Spleen (tissue), 11 donors: ENCODE results near the gene AHSP. TPM values are rescaled to one million over a fixed set of nuclear protein-coding genes. Genes with fewer than 3 reads are reported as not detected.
"Not testable (repeated sequence)": the region's sequence is repeated elsewhere in the genome, so short reads cannot be mapped to it uniquely, and the experiment has no call there.

Source experiments
- DNase-seq: peaks from one replicate; pipeline ENCODE4 v3.0.0-alpha.2; 2020
- H3K27ac ChIP-seq, 8 donors: fragments of 200-600 bp; sonication (generic) in 7 of 8; 1 replicate in 4 of 8; 2 replicates in 4 of 8; pipeline versions ENCODE4 v1.5.0 to v1.8.0; 2016 to 2021; ENCODE audit warnings: inconsistent platforms in 4 of 8, mild to moderate bottlenecking in 4 of 8, moderate library complexity in 1 of 8
- H3K27me3 ChIP-seq, 7 donors: fragments of 200-600 bp; sonication (generic) in 6 of 7; replicated peaks in 1 of 7; 1 replicate in 4 of 7; 2 replicates in 3 of 7; pipeline versions ENCODE4 v1.5.0 to v1.8.0; 2016 to 2021; ENCODE audit warnings: inconsistent platforms in 3 of 7, mild to moderate bottlenecking in 1 of 7
- H3K36me3 ChIP-seq, 6 donors: fragments of 200-600 bp; sonication (generic) in 5 of 6; 1 replicate in 4 of 6; 2 replicates in 2 of 6; pipeline versions ENCODE4 v1.5.0 to v1.8.0; 2016 to 2021; ENCODE audit warnings: inconsistent platforms in 2 of 6
- H3K4me1 ChIP-seq, 6 donors: fragments of 200-600 bp; sonication (generic) in 5 of 6; 1 replicate in 3 of 6; 2 replicates in 3 of 6; pipeline versions ENCODE4 v1.5.0 to v1.8.0; 2016 to 2021; ENCODE audit warnings: inconsistent platforms in 3 of 6
- H3K4me3 ChIP-seq, 8 donors: fragments of 200-600 bp; sonication (generic) in 7 of 8; 1 replicate in 4 of 8; 2 replicates in 4 of 8; pipeline versions ENCODE4 v1.5.0 to v1.8.0; 2016 to 2021; ENCODE audit warnings: inconsistent platforms in 4 of 8, mild to moderate bottlenecking in 4 of 8, moderate library complexity in 2 of 8
- H3K9me3 ChIP-seq, 8 donors: fragments of 200-600 bp; sonication (generic) in 7 of 8; 1 replicate in 4 of 8; 2 replicates in 4 of 8; pipeline versions ENCODE4 v1.5.0 to v1.8.0; 2016 to 2021; ENCODE audit warnings: inconsistent platforms in 4 of 8
- POLR2A ChIP-seq, 3 donors: fragments of 450-650 bp; IDR thresholded peaks; one replicate each; pipeline ENCODE4 v1.5.1; 2017; ENCODE audit warnings: antibody characterized with exemption in 3 of 3, mild to moderate bottlenecking in 1 of 3
- POLR2AphosphoS5 ChIP-seq, 3 donors: sonication (generic); formaldehyde crosslinking; IDR thresholded peaks; one replicate each; pipeline ENCODE4 v1.5.1; 2017; ENCODE audit warnings: antibody characterized with exemption in 3 of 3
- WGBS, 5 donors: extraction: QIAGEN DNeasy Blood & Tissue Kit in 3 of 5; methylation state at CpG; one replicate each; pipeline versions ENCODE4 v1.1.5 to v1.1.7; 2013 to 2018; 5-methylcytosine and 5-hydroxymethylcytosine counted together
- intact Hi-C: fragments of 100-400 bp; cut with DNase I; formaldehyde crosslinking; loops from one replicate; pipeline ENCODE4 v1.15.0; 2023; ENCODE audit warnings: low total_unique reads
- polyA plus RNA-seq, 3 donors: library from polyadenylated mRNA; stranded (reverse); fragments of 200-250 nt; gene quantifications; one replicate each; pipeline ENCODE4 v1.2.1, GENCODE V29; 2013
- total RNA-seq, 7 donors: library from RNA; depleted of rRNA in 3 of 7; stranded (reverse); fragments of >200 nt in 3 of 7; fragmentation: NEBNext Ultra II Directional in 4 of 7; extraction: Animal tissue kit (Norgen Biotek cat#: 25700) in 4 of 7; gene quantifications; one replicate each; pipeline versions ENCODE4 v1.1.0 to v1.2.1, GENCODE V29; 2016 to 2021
- TF ChIP-seq, protein P1 (sequence below), 11 experiments: fragments of 200-600 bp in 7 of 11; fragments of 450-650 bp in 4 of 11; sonication (generic) in 4 of 11; IDR thresholded peaks in 8 of 11; conservative IDR thresholded peaks in 3 of 11; 1 replicate in 7 of 11; 2 replicates in 4 of 11; pipeline versions ENCODE4 v1.4.0 to v1.8.0; 2016 to 2021; ENCODE audit warnings: antibody characterized with exemption in 11 of 11, inconsistent platforms in 4 of 11, mild to moderate bottlenecking in 1 of 11
- donor health status: healthy with polysubstance abuse.
- donor health status: DM: no; HTN: no; CAD: no; lungs with moderate emphysema.
- donor health status: DM: no; HTN: no; CAD: no.
- donor health status: Bipolar disorder and iron deficiency.
- donor health status: healthy.
- donor health status: DM: no; HTN: no; CAD: no.
- donor health status: DM: yes; HTN: yes; CAD: no.

The AHSP gene
- total and polyA plus RNA-seq, 10 donors = 0.76 to 94.3 (median 3.4) TPM

DNA sequence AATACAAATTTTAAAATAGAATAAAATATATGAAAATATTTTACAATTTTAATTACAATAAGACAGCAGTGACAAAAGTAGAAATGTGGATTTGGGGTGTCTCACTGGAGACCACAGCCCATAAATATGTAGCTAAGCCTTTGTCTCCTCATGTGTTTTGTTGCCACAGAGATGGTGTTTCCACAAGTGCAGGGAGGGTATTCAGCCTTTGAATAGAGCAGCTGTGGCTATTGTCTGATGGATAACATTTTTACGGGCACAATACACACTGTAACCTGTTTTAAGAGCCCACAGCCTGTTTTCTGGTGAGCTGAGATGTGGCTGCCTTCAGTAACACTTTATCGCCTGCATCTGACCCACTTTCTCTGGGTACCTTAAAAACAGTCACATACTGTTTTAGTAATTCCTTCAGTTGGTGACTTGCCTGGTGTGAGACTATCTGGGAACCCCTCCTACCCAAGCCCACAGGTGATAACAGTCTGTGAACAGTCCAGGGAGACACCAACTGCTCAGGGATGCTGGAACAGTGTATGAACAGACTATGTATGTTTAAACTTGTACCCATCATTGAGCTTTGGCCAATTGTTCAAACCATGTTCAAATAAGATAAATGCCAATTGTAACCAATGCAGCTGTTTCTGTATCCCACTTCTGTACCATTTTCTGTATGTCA is 7.8 kb upstream of the AHSP start:
- no peak for DNase-seq
- peaks cover 0 to 13% (median 0%) of the 10 kb centered on the region in 8 donors for H3K9me3 ChIP-seq
- 81 to 95% (median 92%) methylated on average over 2 of the region's 2 CpGs for WGBS, 5 donors
- no peak overlapping the region for H3K27ac ChIP-seq
- TF ChIP-seq POLR2AphosphoS5 (IDR thresholded peaks at IDR 0.05) (no peak), POLR2A (IDR thresholded peaks at IDR 0.05) (no peak)
- TF ChIP-seq, protein P1, sequence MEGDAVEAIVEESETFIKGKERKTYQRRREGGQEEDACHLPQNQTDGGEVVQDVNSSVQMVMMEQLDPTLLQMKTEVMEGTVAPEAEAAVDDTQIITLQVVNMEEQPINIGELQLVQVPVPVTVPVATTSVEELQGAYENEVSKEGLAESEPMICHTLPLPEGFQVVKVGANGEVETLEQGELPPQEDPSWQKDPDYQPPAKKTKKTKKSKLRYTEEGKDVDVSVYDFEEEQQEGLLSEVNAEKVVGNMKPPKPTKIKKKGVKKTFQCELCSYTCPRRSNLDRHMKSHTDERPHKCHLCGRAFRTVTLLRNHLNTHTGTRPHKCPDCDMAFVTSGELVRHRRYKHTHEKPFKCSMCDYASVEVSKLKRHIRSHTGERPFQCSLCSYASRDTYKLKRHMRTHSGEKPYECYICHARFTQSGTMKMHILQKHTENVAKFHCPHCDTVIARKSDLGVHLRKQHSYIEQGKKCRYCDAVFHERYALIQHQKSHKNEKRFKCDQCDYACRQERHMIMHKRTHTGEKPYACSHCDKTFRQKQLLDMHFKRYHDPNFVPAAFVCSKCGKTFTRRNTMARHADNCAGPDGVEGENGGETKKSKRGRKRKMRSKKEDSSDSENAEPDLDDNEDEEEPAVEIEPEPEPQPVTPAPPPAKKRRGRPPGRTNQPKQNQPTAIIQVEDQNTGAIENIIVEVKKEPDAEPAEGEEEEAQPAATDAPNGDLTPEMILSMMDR (IDR thresholded peaks at IDR 0.05 in 8 of 11, conservative IDR thresholded peaks at IDR 0.05 in 3 of 11) = no peak
- H3K4me1 ChIP-seq = no peaks in the 10 kb centered on the region
- intact Hi-C loops = no loop called here
- no peaks in the 10 kb centered on the region for H3K27me3 ChIP-seq
- H3K4me3 ChIP-seq = no peak overlapping the region
- H3K36me3 ChIP-seq = no peaks in the 10 kb centered on the region

DNA sequence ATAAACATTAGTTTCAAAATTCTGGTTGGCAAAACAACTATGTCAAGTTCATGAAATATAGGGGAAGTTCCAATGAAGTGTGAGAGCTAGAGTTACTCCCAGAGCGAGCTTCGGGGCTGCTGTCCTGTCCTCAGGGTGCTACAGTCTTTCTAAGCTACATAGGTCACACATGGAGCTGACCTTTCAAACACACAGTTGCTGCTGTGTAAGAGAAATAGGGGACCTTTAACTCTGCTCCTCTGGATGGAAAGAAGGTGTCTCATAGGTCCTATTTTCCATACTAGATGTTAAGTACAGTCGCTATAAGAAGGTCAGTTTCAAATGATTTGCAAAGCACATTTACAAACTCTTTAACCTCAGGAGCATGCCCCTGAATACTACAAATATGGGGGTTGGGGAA is 6.3 kb upstream of the AHSP start:
- WGBS, 5 donors = 71 to 96% (median 78%) methylated on average over 3 of the region's 3 CpGs
- H3K27ac ChIP-seq = no peak overlapping the region
- H3K9me3 ChIP-seq = peaks cover 0 to 13% (median 0%) of the 10 kb centered on the region in 8 donors
- H3K36me3 ChIP-seq = no peaks in the 10 kb centered on the region
- H3K27me3 ChIP-seq = peaks cover 0 to 1% (median 0%) of the 10 kb centered on the region in 7 donors
- TF ChIP-seq, protein P1 (IDR thresholded peaks at IDR 0.05 in 8 of 11, conservative IDR thresholded peaks at IDR 0.05 in 3 of 11) = no peak
- no peak for TF ChIP-seq POLR2AphosphoS5 (IDR thresholded peaks at IDR 0.05)
- TF ChIP-seq POLR2A (IDR thresholded peaks at IDR 0.05) = no peak
- intact Hi-C loops = no loop called here
- no peaks in the 10 kb centered on the region for H3K4me1 ChIP-seq
- no peak for DNase-seq
- no peak overlapping the region for H3K4me3 ChIP-seq

DNA sequence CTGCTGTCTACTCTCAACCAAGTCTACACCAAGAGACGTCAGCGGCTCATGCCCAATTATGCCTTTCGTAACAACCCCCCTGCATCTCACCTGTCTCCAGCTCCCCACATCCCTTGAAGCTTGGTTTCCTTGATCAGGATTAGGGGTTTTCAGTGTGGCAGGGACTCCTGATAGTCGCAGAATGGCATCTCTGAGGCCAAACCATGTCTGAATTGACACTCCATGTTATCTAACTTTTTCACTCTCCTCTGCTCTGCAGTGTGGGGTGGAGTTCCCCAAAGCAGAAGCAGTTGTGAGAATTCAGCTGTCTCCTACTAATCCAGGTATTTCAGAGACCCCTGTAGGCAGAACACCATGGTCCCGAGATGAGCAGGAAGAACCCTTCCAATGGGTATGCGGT is 5.6 kb upstream of the AHSP start:
- Histone ChIP-seq H3K27me3 (peaks cover 0 to 8% (median 0%) of the 10 kb centered on the region in 7 donors), H3K9me3 (peaks cover 0 to 10% (median 0%) of the 10 kb centered on the region in 8 donors), H3K4me1 (no peaks in the 10 kb centered on the region), H3K4me3 (no peak overlapping the region), H3K27ac (no peak overlapping the region), H3K36me3 (no peaks in the 10 kb centered on the region)
- intact Hi-C loops = no loop called here
- DNase-seq = no peak
- WGBS, 5 donors = 88 to 94% (median 92%) methylated on average over 6 of the region's 6 CpGs
- TF ChIP-seq POLR2A (IDR thresholded peaks at IDR 0.05) (no peak), POLR2AphosphoS5 (IDR thresholded peaks at IDR 0.05) (no peak)
- TF ChIP-seq, protein P1 (IDR thresholded peaks at IDR 0.05 in 8 of 11, conservative IDR thresholded peaks at IDR 0.05 in 3 of 11) = no peak

DNA sequence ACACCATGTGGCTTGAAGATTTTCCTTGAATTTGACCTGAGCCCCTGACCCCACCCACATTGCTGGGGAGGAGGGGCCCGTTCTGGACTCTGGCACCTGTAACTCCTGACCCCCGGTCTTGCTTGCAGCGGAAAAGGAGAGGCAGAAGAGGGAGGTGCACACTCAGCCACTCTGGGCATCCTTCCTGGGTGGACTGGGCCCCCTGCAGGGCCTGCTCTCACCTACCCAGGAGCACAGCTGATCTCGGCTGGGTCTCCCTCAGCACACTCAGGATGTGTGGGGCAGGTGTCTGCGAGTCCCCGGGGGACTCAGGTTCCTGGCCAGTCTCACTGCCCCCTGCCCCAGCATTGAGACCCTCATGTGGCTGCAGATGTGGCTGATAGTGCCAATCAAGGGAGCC is 3.9 kb upstream of the AHSP start:
- intact Hi-C loops, H3K4me3 ChIP-seq, H3K9me3 ChIP-seq, H3K4me1 ChIP-seq, DNase-seq, H3K36me3 ChIP-seq, H3K27ac ChIP-seq: not testable (repeated sequence)
- peaks cover 0 to 25% (median 7%) of the 10 kb centered on the region in 7 donors for H3K27me3 ChIP-seq
- 78 to 90% (median 82%) methylated on average over 3 to 4 of the region's 6 CpGs; no CpG with 5 or more reads in 1 of the 5 donors for WGBS, 5 donors
